OCI-LY7 (cell line): Measurements from ENCODE around the gene ARHGAP21. TPM values are rescaled to one million over a fixed set of nuclear protein-coding genes. Genes with fewer than 3 reads are reported as not detected.

ENCODE experiments used
- BruUV-seq: library from RNA; stranded (reverse); fragments of 400-500 nt; replicated peaks from 2 replicates; lab custom pipeline; 2021; lab: Mats Ljungman, UMichigan
- CTCF ChIA-PET: fragments of 300-600 bp; sonication (Branson Sonifier 250); formaldehyde crosslinking; loops from one replicate; lab custom pipeline; 2022; ENCODE audit warnings: antibody characterized with exemption; ENCODE audit not compliant: unreplicated experiment; lab: Charles Lee
- POLR2A ChIA-PET: fragments of 300-600 bp; sonication (Branson Sonifier 250); formaldehyde crosslinking; loops from one replicate; lab custom pipeline; 2022; ENCODE audit warnings: antibody characterized with exemption; lab: Charles Lee
- DNase-seq: peaks from one replicate; pipeline ENCODE4 v3.0.0-alpha.2; 2015; ENCODE audit warnings: low spot score
- H2AFZ ChIP-seq: fragments of 200-600 bp; sonication (generic), shearing (Covaris generic); 2 replicates; pipeline ENCODE4 v1.6.1; 2014; ENCODE audit warnings: mild to moderate bottlenecking, antibody characterized with exemption, low read length, moderate library complexity
- H3K27ac ChIP-seq: fragments of 200-600 bp; sonication (generic); 2 replicates; pipeline ENCODE4 v1.5.1; 2014; ENCODE audit warnings: mixed run types, low read depth, mild to moderate bottlenecking, moderate library complexity, low read length, inconsistent platforms; ENCODE audit not compliant: poor library complexity, severe bottlenecking
- H3K36me3 ChIP-seq: fragments of 200-600 bp; sonication (generic); 2 replicates; pipeline ENCODE4 v1.6.1; 2014; ENCODE audit warnings: mild to moderate bottlenecking, antibody characterized with exemption, low read length, moderate library complexity, mixed read lengths; ENCODE audit not compliant: insufficient read depth
- H3K4me1 ChIP-seq: fragments of 200-600 bp; sonication (generic); 2 replicates; pipeline ENCODE4 v1.5.1; 2014; ENCODE audit warnings: mild to moderate bottlenecking, low read length; ENCODE audit not compliant: insufficient read depth, poor library complexity, severe bottlenecking
- H3K4me2 ChIP-seq: fragments of 200-600 bp; sonication (generic); 2 replicates; pipeline ENCODE4 v1.6.1; 2014; ENCODE audit warnings: mild to moderate bottlenecking, low read length
- H3K4me3 ChIP-seq: fragments of 200-600 bp; sonication (generic); 2 replicates; pipeline ENCODE4 v1.5.1; 2014; ENCODE audit warnings: mild to moderate bottlenecking, low read depth, low read length; ENCODE audit not compliant: poor library complexity, severe bottlenecking
- H3K79me2 ChIP-seq: fragments of 200-600 bp; sonication (generic); 2 replicates; pipeline ENCODE4 v1.6.1; 2016; ENCODE audit warnings: low read depth, mild to moderate bottlenecking, low read length, moderate library complexity, mixed read lengths; ENCODE audit not compliant: insufficient read depth
- H3K9me2 ChIP-seq: fragments of 200-600 bp; sonication (generic); 2 replicates; pipeline ENCODE4 v1.6.1; 2016; ENCODE audit warnings: mild to moderate bottlenecking, low read length, mixed read lengths; ENCODE audit not compliant: insufficient read depth
- H3K9me3 ChIP-seq: fragments of 200-600 bp; sonication (generic); 2 replicates; pipeline ENCODE4 v1.6.1; 2014; ENCODE audit warnings: mild to moderate bottlenecking, mixed run types, low read length, mixed read lengths
- H4K20me1 ChIP-seq: fragments of 200-600 bp; sonication (generic); 2 replicates; pipeline ENCODE4 v1.6.1; 2014; ENCODE audit warnings: mild to moderate bottlenecking, antibody characterized with exemption, low read length, moderate library complexity, mixed read lengths; ENCODE audit not compliant: insufficient read depth
- EZH2phosphoT487 ChIP-seq: fragments of 200-600 bp; sonication (generic); IDR thresholded peaks from 2 replicates; pipeline ENCODE4 v1.6.1; 2018; ENCODE audit warnings: low read depth, borderline replicate concordance, mild to moderate bottlenecking, mixed run types, antibody characterized with exemption, low read length, moderate library complexity, mixed read lengths
- intact Hi-C: fragments of 100-400 bp; cut with micrococcal nuclease; formaldehyde crosslinking; loops from one replicate; pipeline ENCODE4 v1.10.0; 2022; ENCODE audit not compliant: unreplicated experiment
- total RNA-seq, 2 experiments: library from RNA; depleted of rRNA in 1 of 2; stranded (reverse); fragments of >200 nt in 1 of 2; shearing (Covaris generic) in 1 of 2; gene quantifications; 2 replicates each; pipeline ENCODE4 v1.2.3, GENCODE V29; 2014 to 2022
- TF ChIP-seq, protein P1 (sequence below): fragments of 200-600 bp; sonication (generic); conservative IDR thresholded peaks from 2 replicates; pipeline ENCODE4 v1.5.1; 2014; ENCODE audit warnings: mild to moderate bottlenecking, antibody characterized with exemption, low read length, moderate library complexity, mixed read lengths

The ARHGAP21 gene
- total RNA-seq, 2 experiments from 2014 or later: 24.2 to 44.9 TPM

DNA sequence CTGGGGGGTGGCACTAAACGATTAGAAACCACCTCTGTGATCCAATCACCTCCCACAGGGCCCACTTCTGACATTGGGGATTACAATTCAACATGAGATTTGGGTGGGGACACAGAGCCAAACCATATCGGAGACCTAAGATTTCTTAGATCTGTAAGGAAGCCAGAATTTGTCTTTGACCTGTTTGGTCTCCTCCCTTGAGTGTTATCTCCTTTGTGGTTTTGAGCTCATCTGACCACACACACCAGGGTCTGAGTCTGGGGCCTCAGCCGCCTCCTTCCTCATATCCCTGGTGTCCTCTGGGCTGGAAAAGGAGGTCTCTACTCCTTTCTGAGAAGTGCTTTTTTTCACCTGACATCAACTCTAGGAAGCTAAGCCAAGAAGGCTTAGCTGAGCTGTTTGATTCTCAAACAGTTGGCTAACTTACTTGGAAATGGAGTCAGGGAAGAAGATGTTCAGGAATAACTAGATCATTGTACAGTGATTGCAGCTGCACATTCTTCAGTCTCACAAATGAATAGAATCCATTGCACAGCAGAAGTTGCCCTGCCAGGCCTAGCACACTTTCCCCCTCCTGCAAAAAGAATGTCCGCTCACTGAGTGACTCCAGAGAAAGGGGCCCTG, 167.4 kb downstream of the ARHGAP21 start:
- intact Hi-C loops: loop anchor here (2.0 kb wide), 1 partner anchor 561 kb away; no protein-coding TSS in a partner anchor
- H3K4me1 ChIP-seq: no peaks in the 10 kb centered on the region
- no peaks in the 10 kb centered on the region for H3K9me2 ChIP-seq
- DNase-seq: no peak
- POLR2A ChIA-PET: no interaction called here
- H3K27ac ChIP-seq: no peak overlapping the region
- CTCF ChIA-PET: no interaction called here
- no peak overlapping the region for H2AFZ ChIP-seq
- no peak overlapping the region for H3K4me2 ChIP-seq
- H3K9me3 ChIP-seq: no peaks in the 10 kb centered on the region
- no peaks in the 10 kb centered on the region for H3K79me2 ChIP-seq
- no peaks in the 10 kb centered on the region for H4K20me1 ChIP-seq
- no peak overlapping the region for H3K4me3 ChIP-seq
- no peak for TF ChIP-seq EZH2phosphoT487
- TF ChIP-seq, protein P1, sequence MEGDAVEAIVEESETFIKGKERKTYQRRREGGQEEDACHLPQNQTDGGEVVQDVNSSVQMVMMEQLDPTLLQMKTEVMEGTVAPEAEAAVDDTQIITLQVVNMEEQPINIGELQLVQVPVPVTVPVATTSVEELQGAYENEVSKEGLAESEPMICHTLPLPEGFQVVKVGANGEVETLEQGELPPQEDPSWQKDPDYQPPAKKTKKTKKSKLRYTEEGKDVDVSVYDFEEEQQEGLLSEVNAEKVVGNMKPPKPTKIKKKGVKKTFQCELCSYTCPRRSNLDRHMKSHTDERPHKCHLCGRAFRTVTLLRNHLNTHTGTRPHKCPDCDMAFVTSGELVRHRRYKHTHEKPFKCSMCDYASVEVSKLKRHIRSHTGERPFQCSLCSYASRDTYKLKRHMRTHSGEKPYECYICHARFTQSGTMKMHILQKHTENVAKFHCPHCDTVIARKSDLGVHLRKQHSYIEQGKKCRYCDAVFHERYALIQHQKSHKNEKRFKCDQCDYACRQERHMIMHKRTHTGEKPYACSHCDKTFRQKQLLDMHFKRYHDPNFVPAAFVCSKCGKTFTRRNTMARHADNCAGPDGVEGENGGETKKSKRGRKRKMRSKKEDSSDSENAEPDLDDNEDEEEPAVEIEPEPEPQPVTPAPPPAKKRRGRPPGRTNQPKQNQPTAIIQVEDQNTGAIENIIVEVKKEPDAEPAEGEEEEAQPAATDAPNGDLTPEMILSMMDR: no peak
- no peaks in the 10 kb centered on the region for H3K36me3 ChIP-seq
- no TSS peak for BruUV-seq

DNA sequence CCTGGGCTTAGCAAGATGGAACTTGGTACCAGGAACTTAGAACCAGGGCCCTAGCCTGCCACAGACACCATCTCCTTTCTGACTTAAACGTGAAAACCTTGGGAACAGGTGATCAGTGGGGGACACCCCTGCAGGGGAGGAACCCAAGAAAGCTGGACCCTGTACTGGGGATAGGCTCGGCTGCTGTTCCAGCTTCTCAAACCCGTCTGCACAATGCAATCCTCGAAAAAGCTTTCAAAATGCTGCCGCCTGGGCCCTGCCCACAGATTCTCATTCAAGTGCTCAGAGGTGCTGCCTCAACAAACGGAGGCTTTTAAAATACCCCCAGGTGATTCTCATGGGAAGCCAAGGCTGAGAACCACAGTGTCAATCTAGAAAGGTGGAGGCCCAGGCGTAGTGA, 169.7 kb downstream of the ARHGAP21 start:
- no peaks in the 10 kb centered on the region for H4K20me1 ChIP-seq
- BruUV-seq: no TSS peak
- H3K4me2 ChIP-seq: no peak overlapping the region
- TF ChIP-seq EZH2phosphoT487: no peak
- TF ChIP-seq, protein P1: no peak
- no peaks in the 10 kb centered on the region for H3K79me2 ChIP-seq
- no peak overlapping the region for H3K27ac ChIP-seq
- H3K9me3 ChIP-seq: no peaks in the 10 kb centered on the region
- no peaks in the 10 kb centered on the region for H3K4me1 ChIP-seq
- ChIA-PET POLR2A (no interaction called here), CTCF (no interaction called here)
- H3K9me2 ChIP-seq: no peaks in the 10 kb centered on the region
- no peak for DNase-seq
- H2AFZ ChIP-seq: no peak overlapping the region
- intact Hi-C loops: no loop called here
- H3K36me3 ChIP-seq: no peaks in the 10 kb centered on the region
- H3K4me3 ChIP-seq: no peak overlapping the region

DNA sequence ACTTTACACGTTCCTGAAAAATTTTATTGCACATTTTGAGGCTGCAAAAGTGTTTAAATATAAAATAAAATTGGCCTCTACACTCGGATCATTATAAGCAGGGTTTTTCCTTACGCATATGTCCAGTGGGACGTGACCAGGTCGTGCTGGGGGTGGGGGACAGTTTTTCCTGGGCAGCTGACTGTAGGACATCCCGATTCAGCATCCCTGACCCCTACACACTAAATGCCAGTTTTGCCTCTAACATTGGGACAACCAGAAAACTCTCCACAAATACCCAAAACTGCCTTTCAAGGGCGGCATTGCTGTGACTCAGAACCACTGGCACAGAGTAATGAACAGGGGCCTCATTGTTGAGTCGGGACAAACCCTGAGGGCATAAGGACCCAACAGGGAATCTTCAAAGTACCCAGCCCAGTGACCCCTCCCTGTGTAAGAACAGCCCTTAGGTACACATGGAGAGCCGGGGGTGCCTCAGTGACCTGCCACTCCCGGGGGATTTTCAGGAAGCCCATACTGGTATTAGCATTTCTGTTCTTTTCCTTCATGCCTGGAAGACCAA, 170.6 kb downstream of the ARHGAP21 start:
- Histone ChIP-seq H3K4me1 (no peaks in the 10 kb centered on the region), H3K9me3 (no peaks in the 10 kb centered on the region), H3K4me3 (no peak overlapping the region), H3K36me3 (no peaks in the 10 kb centered on the region), H3K79me2 (no peaks in the 10 kb centered on the region), H2AFZ (no peak overlapping the region), H3K4me2 (no peak overlapping the region), H3K27ac (no peak overlapping the region), H3K9me2 (no peaks in the 10 kb centered on the region), H4K20me1 (no peaks in the 10 kb centered on the region)
- ChIA-PET POLR2A (no interaction called here), CTCF (no interaction called here)
- no TSS peak for BruUV-seq
- intact Hi-C loops: no loop called here
- DNase-seq: no peak
- TF ChIP-seq, protein P1: no peak
- no peak for TF ChIP-seq EZH2phosphoT487
